Uterus (tissue), 2 donors: ENCODE results near the gene CBX8.

Experiments
- POLR2A ChIP-seq, 2 donors: fragments of 450-650 bp; IDR thresholded peaks; one replicate each; pipeline ENCODE4 v1.6.1; 2016; ENCODE audit warnings: antibody characterized with exemption in 2 of 2, mild to moderate bottlenecking in 1 of 2, moderate library complexity in 1 of 2
- TF ChIP-seq, protein P1 (sequence below), 4 experiments: fragments of 200-600 bp in 2 of 4; fragments of 450-650 bp in 2 of 4; sonication (generic) in 2 of 4; IDR thresholded peaks; one replicate each; pipeline ENCODE4 v1.5.1; 2016 to 2019; ENCODE audit warnings: antibody characterized with exemption in 4 of 4, mild to moderate bottlenecking in 2 of 4, moderate library complexity in 1 of 4

DNA sequence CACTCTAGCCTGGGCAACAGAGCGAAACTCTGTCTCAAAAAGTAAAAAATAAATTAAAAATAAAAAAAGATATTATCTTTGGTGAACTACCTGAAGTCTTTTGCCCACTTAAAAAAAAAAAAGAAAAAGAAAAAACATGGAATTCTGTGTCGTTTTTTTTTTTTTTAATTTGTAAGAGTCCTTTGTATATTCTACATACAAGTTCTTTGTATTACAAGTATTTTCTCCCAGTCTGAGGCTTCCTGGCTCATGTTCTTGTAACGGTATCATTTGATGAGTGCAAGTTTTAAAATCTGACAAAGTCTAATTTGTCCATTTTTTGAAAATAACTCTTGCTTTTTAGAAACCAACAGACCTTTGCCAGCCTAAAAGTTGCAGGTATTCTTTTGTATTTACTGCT, 31.2 kb downstream of the CBX8 start:
- TF ChIP-seq, protein P1, sequence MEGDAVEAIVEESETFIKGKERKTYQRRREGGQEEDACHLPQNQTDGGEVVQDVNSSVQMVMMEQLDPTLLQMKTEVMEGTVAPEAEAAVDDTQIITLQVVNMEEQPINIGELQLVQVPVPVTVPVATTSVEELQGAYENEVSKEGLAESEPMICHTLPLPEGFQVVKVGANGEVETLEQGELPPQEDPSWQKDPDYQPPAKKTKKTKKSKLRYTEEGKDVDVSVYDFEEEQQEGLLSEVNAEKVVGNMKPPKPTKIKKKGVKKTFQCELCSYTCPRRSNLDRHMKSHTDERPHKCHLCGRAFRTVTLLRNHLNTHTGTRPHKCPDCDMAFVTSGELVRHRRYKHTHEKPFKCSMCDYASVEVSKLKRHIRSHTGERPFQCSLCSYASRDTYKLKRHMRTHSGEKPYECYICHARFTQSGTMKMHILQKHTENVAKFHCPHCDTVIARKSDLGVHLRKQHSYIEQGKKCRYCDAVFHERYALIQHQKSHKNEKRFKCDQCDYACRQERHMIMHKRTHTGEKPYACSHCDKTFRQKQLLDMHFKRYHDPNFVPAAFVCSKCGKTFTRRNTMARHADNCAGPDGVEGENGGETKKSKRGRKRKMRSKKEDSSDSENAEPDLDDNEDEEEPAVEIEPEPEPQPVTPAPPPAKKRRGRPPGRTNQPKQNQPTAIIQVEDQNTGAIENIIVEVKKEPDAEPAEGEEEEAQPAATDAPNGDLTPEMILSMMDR (IDR thresholded peaks at IDR 0.05): no peak
- no peak for TF ChIP-seq POLR2A (IDR thresholded peaks at IDR 0.05)
